Stimulated activated CD4-positive, alpha-beta T cell treated with anti-CD3 and anti-CD28 coated beads, Interleukin-15, amount 100 ng/mL, for 1 hour (primary cell): Measurements from ENCODE around the gene PITX1.
"Not testable (repeated sequence)": the region's sequence is repeated elsewhere in the genome, so short reads cannot be mapped to it uniquely, and the experiment has no call there.

Experiments used
- DNase-seq, 2 donors: peaks; one replicate each; pipeline ENCODE4 v3.0.0-alpha.2; 2020; ENCODE audit warnings: low read depth in 1 of 2, low spot score in 1 of 2

The PITX1 gene

DNA sequence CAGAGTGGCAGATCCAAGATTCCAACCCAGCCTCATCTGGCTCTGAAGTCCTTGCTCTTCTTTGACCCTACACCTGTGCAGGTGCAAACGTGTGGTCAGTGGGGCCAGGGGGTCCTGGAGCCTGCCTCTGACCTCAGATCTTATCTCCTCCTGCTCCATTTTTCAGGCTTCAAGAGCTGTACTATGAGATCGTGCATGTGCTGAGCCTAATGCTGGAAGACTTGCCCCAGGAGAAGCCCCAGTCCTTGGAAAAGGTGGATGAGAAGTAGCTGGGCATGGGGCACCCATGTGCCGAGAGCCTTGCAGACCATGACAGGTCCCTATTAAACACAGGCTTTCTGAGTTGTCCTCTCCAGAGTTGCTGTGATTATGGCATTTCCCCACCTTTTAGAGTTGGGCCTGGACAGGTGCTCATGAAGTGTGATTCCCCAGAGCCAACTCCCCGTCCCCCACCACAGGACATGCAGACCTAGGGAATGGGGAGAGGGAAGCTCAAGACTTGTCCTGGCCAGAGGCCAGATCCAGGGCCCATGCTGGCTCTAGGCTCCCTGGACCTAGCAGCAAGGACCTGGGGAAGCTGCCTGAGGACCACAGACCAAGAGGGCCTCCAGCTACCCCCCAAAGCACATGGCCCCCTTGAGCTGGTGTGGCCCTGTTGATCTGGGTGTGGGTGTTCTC lies 22.5 kb downstream of the PITX1 start:
- DNase-seq: no peak

DNA sequence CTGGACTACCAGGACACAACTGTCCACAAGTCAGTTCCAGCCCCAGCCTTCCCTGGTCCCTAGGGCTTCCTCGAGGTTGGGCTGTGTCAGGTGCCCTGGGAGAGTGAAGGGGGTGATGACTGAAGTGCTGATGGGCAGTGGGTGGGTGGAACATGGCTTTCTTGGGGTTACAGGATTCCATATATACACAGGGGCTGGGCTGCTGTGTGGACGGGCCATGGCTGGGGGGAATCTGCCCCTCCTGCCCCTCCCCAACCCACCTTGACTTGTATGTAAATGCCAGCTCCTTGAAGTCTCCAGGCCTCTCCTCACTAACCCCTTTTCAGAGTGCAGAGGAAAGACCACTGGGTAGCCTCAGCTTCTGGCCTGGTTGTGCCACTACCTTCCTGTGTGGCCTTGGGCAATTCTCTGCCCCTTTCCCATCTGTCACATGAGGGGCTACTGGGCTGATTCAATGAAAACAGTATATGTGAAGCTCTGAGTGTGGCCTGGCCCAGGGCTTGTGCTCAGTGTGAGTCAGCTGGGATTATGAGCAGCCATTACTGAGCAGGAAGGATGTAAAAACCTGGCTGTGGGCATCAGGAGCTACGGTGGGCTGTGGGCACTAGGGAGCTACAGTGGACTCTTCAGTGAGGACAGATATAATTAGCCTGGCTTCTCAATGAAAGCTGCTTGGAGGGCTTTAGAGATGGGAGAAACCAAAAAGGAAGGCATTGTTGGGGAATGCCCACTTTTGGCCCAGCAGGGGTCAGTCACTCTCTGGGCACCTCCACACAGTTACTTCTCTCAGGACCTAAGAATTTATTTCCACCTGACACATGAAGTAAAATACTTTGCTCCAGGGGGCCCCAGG lies 23.3 kb downstream of the PITX1 start:
- DNase-seq: no peak

DNA sequence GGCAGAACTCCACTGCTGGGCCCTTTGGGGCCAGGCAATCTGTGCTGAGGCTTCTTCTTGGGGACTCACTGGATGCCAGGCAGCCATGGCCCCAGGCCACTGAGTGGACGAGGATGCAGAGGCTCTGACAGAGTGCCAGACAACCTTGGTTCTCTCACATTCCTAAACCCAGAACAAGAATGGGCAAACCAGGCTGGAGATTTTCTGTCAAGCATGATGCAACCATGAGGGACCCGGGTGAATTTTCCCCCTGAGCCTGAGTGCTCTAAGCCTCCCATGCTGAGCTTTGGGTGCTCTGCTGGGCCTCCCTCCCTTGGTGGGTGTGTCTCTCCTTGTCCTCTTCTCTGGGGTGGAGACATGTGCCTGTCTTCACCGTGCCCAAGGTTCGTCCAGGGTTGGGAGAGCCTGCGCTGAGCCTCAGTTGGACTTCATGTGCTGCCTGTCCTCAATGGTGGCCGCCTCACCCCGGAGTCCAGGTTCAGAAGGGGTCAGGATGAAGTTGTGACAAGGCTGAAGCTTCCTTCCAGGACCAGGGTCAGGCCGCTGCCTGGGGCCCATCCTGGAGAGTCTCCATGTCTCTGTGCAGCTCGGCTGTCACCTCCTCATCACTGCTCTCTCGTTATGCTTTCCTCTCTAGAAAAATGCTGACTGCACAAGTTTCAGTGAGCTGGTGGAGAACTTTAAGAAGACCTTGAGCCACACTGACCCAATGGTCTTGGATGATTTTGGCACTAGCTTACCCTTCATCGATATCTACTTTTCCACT lies 24.1 kb downstream of the PITX1 start:
- no peak for DNase-seq

DNA sequence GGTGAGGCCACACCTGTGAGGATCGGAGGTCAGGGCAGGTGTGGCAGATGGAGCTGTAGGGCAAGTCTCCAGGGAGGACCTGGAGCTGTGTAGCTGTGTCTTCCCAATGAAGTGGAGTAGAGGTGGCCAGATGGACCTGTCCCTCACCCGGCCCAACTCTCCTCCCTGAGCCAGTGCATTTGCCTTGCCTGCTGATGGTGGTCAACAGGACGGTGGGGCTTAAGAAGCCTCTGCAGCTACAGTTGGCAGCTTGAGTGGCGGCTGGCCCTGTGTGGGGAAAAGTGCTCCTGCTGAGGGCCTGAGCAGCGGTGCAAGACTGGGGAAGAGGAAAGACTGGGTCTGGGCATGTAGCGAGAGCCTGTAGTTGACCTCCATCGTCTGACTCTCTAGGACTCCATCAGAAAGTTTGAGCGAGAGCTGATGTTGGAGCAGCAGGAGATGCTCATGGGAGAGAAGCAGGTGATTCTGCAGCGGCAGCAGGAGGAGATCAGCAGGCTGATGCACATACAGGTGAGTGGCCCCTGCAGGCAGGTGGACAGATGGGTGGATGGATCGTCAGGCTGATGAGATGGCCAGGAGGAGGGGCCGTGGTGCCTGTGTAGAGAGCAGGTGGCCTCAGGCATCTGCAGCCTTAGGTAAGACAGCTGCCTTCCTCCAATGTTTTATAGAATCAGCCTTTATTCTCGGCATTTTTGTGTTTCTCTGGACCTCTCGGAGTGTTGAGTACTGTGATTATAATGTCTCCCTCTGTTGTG lies 24.9 kb downstream of the PITX1 start:
- DNase-seq: no peak

DNA sequence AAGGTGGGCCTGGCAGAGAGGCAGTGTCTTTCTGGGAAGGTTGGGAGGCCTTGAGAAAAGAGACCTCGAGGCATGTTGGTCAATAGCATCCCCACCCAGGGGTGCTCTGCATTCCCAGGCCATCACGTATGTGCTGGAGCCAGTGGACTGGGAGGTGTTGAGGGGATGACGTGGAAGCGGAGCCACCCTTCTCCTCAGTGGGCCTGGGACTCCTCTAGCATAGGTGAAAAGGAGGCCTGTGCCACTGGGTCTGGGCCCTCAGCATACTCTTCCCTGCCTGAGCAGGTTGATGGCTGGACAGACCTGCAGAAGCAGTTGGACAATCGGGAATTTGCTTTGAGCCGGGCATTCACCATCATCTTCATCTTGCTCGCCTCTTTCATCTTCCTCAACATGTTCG lies 25.5 kb downstream of the PITX1 start:
- DNase-seq: no peak

DNA sequence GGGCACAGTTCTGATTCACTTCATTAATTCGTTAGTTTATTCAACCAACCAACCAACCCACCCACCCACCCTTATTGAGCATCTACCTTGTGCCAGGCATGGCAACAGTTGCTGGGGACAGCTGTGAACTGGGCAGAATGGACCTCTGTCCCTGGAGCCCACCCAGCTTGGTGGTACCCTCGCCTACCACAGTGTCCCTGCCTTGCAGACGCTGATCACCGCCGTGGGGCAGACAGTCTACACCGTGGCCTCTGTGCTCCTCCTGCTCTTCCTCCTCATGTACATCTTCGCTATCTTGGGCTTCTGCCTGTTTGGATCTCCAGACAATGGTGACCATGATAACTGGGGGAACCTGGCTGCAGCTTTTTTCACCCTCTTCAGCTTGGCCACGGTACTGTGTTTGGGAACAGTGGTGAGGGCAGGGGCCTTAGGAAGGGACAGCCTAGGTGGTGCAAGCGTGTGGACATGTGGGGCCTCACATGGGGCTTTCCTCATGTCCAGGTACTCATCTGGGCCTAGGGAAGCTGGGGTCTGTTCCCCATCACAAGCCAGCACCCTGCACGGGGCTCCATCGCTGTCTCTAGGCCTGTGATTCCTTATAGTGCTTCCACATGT lies 26.2 kb downstream of the PITX1 start:
- DNase-seq: no peak

DNA sequence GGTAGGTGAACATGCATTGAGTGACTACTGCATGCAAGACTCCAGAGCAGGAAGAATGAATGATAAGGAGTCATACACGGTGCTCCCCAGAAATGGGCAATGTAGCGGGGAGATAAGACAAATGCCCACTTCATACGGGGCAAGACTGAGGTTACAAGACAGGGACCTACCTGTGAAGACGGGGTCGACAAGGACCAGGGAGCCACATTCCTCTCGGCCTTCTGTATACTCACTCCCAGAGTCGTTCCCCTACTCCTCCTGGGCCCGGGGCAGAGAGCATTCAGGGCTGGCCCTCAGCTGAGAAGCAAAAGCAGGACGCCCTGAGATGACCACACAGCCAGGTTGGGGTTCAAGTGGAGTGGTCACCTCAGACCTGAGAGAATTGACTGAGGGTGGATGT lies 26.7 kb downstream of the PITX1 start:
- no peak for DNase-seq

DNA sequence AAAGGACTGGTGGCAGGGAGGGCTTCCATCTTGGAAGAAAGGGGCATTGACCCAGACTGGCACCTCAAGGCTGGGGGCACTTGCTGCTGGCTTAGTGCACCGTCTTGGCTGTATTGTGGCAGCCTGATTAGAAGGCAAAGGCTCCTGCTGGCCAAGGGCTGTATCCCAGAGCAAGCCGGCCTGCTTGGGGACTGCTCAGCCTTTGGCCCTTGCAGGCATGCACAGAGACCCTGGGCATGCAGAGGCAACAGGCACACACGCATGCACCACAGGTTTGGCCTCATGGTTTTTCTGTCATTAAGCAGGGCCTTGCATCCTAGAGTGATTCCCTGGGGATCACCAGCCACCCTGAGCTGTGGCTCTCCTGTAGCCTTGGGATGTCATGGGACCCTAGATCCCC lies 29.0 kb downstream of the PITX1 start:
- DNase-seq: no peak

DNA sequence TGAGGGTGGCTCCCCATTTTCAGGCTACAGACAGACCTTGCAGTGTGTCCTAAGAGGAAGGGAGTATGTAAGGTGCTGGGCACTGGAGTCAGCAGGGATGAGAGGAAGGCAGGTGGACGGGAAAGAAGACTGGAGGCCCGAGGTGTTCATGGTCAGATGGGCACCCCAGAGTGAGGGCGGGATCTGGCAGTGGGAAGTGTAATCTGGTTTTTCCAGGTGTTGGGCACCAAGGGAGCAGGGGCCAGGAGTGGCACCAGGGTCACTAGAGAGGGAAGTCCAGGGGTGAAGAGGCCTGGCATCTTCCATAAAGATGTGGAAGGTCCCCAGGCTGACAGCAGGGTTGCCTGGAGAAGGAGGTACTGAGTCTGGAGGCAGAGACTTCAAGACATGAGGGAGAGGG lies 29.7 kb downstream of the PITX1 start:
- no peak for DNase-seq

DNA sequence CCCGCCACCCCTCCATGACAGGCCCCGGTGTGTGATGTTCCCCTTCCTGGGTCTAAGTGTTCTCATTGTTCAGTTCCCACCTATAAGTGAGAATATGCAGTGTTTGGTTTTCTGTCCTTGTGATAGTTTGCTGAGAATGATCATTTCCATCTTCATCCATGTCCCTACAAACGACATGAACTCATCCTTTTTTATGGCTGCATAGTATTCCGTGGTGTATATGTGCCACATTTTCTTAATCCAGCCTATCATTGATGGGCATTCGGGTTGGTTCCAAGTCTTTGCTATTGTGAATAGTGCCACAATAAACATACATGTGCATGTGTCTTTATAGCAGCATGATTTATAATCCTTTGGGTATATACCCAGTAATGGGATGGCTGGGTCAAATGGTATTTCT lies 36.0 kb downstream of the PITX1 start:
- DNase-seq: not testable (repeated sequence)

DNA sequence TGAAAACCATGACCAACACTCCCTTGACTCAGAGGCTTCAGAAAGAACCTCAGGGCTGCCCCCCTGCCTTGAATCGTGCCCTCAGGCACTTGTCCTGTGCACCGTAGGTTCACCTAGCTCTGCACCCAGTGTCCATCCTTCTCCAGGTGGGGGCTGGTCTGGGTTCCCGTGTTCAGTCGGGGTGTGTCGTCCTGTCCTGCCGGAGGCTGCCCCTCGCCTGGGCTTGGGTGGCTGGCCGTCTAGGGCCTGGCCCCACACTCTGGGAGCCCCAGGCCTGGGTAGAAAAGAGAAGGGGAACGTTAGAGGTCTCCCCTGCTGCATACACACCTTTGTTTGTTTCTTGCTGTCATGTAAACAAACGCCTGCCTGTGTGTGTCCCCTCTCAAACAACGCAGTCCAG lies 37.0 kb downstream of the PITX1 start:
- no peak for DNase-seq

DNA sequence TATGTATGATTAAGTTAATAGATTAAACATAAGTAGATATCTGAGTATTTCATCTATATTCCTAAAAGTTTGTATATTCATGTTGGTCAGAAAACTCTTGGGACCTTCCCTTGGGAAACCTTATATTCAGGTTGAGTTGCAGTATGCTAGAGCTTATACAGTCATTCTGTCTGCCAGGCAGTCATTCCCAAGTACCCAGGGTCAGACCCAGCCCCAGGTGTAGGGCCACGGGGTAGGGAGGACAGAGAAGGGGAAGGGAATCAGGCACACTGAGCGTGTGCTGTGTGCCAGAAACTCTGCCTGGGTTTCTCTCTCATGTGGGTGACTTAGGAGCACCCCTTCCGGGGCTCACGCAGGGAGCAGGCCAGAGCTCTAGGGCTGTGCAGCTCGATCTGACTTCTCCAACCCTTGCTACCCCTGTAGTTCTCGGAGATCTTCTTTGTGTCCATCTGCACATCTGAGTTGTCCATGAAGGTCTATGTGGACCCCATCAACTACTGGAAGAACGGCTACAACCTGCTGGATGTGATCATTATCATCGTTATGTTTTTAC lies 38.1 kb downstream of the PITX1 start:
- DNase-seq: no peak

DNA sequence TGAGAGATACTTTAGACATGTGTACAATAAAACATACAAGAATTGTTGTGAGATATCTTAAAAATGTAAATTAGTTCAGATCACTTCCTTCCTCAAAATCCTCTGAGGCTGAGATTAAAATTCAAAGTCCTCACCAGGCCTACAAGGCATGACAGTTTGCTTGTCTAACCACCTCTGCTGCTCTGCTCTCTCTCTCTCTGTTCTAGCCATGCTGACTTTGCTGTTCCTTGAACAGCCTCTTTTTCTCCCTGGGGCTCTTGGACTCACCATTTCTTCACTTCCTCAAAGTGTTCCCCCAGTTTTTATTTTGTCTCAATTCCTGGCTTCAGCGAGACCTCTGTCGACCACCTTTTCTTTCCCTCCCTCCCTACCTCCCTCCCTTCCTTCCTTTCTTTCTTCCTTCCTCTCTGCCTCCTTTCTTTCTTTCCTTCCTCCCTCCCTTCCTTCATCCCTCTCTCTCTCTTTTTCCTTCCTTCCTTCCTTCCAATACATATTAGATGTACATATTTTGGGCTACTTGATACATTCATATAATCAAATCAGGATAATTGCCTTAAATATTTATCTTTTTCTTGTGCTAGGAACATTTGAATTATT lies 39.4 kb downstream of the PITX1 start:
- no peak for DNase-seq

DNA sequence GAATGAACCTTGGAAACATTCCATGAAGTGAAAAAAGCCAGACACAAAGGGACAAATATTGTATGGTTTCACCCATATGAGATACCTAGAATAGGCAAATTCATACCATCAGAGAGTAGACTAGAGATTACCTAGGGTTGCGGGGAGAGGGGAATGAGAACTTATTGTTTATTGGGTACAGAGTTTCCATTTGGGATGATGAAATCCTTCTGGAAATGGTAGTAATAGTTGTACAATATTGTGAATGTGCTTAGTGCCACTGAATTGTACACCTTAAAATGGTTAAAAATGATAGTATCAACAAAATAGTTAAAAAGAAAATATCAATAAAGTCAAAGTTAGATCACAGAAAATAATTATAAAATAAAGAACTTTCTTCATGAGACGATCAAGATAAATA lies 40.9 kb downstream of the PITX1 start:
- DNase-seq: no peak

DNA sequence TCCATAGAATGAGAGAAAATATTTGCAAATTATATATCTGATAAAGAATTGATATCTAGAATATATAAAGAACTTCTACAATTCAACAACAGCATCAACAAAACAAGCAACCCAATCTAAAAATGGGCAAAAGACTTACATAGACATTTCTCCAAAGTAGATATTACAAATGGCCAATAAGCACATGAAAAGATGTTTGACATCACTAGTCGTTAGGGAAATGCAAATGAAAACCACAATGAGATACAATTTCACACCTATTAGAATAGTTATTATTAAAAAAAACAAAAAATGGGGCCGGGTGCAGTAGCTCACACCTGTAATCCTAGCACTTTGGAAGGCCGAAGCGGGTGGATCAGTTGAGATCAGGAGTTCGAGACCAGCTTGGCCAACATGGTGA lies 41.9 kb downstream of the PITX1 start:
- DNase-seq: no peak

DNA sequence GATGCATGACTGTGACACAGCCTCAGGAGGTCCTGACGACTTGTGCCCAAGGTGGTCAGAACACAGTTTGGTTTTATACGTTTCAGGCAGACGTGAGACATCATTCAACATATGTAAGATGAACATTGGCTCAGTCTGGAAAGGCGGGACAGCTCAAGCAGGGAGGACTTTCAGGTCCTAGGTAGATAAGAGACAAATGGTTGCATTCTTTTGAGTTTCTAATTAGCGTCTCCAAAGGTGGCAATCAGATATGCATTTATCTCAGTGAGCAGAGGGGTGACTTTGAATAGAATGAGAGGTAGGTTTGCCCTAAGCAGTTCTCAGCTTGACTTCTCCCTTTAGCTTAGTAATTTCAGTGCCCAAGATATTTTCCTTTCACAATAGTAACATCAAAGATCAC lies 43.8 kb downstream of the PITX1 start:
- DNase-seq: not testable (repeated sequence)

DNA sequence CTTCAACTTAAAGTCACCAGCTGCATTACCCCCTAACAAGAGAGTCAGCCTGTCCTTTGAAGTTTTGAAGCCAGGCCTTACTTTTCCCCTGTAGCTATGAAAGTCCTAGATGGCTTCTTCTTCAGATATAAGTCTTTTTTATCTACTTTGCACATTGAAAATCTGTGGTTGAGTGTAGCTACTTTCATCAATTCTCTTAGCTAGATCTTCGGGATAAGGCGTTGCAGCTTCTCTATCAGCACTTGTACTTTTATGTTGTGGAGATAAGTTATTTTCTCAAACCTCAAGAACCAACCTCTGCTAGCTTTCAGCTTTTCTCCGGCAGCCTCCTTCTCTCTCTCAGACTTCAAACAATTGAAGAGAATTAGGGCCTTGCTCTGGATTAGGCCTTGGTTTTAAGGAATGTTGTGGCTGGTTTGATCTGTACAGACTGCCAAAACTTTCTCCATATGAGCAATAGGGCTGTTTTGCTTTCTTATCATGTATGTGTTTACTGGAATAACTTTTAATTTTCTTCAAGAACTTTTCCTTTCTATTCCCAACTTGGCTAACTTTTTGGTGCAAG lies 44.7 kb downstream of the PITX1 start:
- DNase-seq: no peak

DNA sequence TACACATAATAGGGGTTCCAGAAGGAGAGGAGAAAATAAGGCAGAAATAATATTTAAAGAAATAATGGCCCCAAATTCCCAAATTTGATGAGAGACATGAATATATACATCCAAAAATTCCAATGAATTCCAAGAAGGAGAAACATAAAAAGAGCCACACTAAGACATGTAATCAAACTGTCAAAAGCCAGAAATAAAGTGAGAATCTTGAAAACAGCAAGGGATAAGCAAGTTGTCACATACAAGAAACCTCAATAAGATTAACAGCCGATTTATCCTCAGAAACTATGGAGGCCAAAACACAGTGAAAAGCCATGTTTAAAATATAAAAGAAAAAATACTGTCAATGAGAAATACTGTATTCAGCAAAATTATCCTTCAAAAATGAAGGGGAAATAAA lies 51.8 kb downstream of the PITX1 start:
- DNase-seq: no peak

DNA sequence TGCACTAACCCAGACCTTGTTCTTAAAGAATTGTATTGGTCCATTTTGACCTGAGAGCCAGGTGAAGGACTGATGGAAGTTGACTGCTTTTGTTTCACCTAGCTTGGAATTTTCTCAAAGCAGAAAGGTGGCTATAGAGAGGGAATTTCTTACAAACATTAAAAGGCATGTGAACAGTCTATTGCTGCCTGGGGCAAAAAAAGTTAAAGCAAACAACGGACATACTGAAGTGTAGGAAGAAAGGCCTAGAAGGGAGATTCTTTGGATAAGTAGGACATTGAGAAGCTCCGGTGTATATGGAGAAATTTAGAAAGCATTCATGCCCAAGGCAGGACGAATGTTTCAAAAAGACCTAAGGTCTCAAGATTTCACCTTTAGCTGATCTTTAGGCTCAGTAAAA lies 54.6 kb downstream of the PITX1 start:
- DNase-seq: no peak
